K562 (cell line): ENCODE measurements around the gene ACER2. TPM values are rescaled to one million over a fixed set of nuclear protein-coding genes. Genes with fewer than 3 reads are reported as not detected.

Experiments used
- CHD1 ChIP-seq: fragments of 200-600 bp; sonication (generic); IDR thresholded peaks from one replicate; pipeline ENCODE4 v1.6.1; 2012; ENCODE audit warnings: mild to moderate bottlenecking, moderate library complexity, low read length, inconsistent platforms
- CREBBP ChIP-seq: IDR thresholded peaks from one replicate; pipeline ENCODE4 v1.6.1; 2012; ENCODE audit warnings: low read depth, mild to moderate bottlenecking, control low read depth, inconsistent platforms, low read length
- CXXC5 ChIP-seq: fragments of 250-450 bp; sonication (Bioruptor Pico); IDR thresholded peaks from 2 replicates; pipeline ENCODE4 v1.8.0; 2022; ENCODE audit warnings: inconsistent platforms, mild to moderate bottlenecking, moderate library complexity
- E2F6 ChIP-seq, 2 experiments: IDR thresholded peaks; 2 replicates each; pipeline ENCODE4 v1.6.1; 2011; ENCODE audit warnings: borderline replicate concordance in 1 of 2, control low read depth in 1 of 2, low read depth in 1 of 2, low read length in 1 of 2, mild to moderate bottlenecking in 1 of 2, mixed read lengths in 1 of 2, moderate library complexity in 1 of 2; ENCODE audit not compliant: insufficient read depth in 1 of 2, insufficient read length in 1 of 2, poor library complexity in 1 of 2, severe bottlenecking in 1 of 2; ENCODE audit errors: extremely low read depth in 1 of 2
- KDM4B ChIP-seq, 2 experiments: fragments of 450-650 bp in 1 of 2; sonication (generic) in 1 of 2; IDR thresholded peaks; 2 replicates each; pipeline ENCODE4 v1.6.1; 2016 to 2017; ENCODE audit warnings: borderline replicate concordance in 2 of 2, antibody characterized with exemption in 1 of 2, low read depth in 1 of 2, mild to moderate bottlenecking in 1 of 2
- MAX ChIP-seq: sonication (generic); formaldehyde crosslinking; IDR thresholded peaks from 2 replicates; pipeline ENCODE4 v1.9.0; 2022; ENCODE audit warnings: mild to moderate bottlenecking, missing genetic modification reagents
- PHF8 ChIP-seq: fragments of 200-600 bp; sonication (generic); IDR thresholded peaks from 2 replicates; pipeline ENCODE4 v1.6.1; 2012; ENCODE audit warnings: mixed run types, mild to moderate bottlenecking, inconsistent platforms, low read length, moderate library complexity, borderline replicate concordance
- SAP30 ChIP-seq: fragments of 200-600 bp; sonication (generic); IDR thresholded peaks from 2 replicates; pipeline ENCODE4 v1.6.1; 2012; ENCODE audit warnings: borderline replicate concordance, low read depth, mild to moderate bottlenecking, moderate library complexity, low read length, control low read depth, inconsistent platforms; ENCODE audit not compliant: insufficient read depth, poor library complexity, severe bottlenecking
- ZFP36 ChIP-seq: fragments of 150-350 bp; IDR thresholded peaks from 2 replicates; pipeline ENCODE4 v1.6.1; 2018; ENCODE audit warnings: low read length, low read depth; ENCODE audit not compliant: partially characterized antibody
- polyA plus RNA-seq, 8 experiments: library from polyadenylated mRNA; depleted of rRNA in 4 of 8; stranded (reverse) in 5 of 8; unstranded in 3 of 8; fragments of >200 nt; fragmentation: Nextera tagmentation in 2 of 8; fragmentation: Illumina TruSeq in 1 of 8; extraction: Ambion mirVana in 2 of 8; extraction: Trizol in 1 of 8; gene quantifications; 2 replicates each; pipeline versions ENCODE4 v1.2.1 to v1.2.3, GENCODE V29; 2011 to 2014; ENCODE audit warnings: inconsistent platforms in 1 of 8, missing spikeins in 1 of 8
- total RNA-seq, 7 experiments: library from RNA; depleted of rRNA in 6 of 7; stranded (reverse); fragments of >200 nt in 6 of 7; fragmentation: Illumina TruSeq in 2 of 7; extraction: Trizol in 2 of 7; gene quantifications; 2 replicates each; pipeline versions ENCODE4 v1.2.1 to v1.2.3, GENCODE V29; 2011 to 2021; ENCODE audit warnings: low replicate concordance in 1 of 7
- TF ChIP-seq, protein P1 (sequence below): fragments of 450-650 bp; IDR thresholded peaks from 2 replicates; pipeline ENCODE4 v1.6.1; 2016; ENCODE audit warnings: antibody characterized with exemption
- TF ChIP-seq, protein P2 (sequence below): fragments of 450-650 bp; IDR thresholded peaks from 2 replicates; pipeline ENCODE4 v1.6.1; 2016; ENCODE audit warnings: low read depth

ACER2 gene
- total and polyA plus RNA-seq, 9 of the 15 experiments (the other 6 are each of a cell fraction or from before 2014, with no cell fraction given) = 0.17 to 4.6 (median 3.0) TPM

- TF ChIP-seq, protein P1, sequence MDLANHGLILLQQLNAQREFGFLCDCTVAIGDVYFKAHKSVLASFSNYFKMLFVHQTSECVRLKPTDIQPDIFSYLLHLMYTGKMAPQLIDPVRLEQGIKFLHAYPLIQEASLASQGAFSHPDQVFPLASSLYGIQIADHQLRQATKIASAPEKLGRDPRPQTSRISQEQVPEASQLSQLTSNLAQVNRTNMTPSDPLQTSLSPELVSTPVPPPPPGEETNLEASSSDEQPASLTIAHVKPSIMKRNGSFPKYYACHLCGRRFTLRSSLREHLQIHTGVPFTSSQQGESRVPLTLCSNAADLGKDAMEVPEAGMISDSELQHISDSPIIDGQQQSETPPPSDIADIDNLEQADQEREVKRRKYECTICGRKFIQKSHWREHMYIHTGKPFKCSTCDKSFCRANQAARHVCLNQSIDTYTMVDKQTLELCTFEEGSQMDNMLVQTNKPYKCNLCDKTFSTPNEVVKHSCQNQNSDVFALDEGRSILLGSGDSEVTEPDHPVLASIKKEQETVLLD = no peak
- TF ChIP-seq, protein P2, sequence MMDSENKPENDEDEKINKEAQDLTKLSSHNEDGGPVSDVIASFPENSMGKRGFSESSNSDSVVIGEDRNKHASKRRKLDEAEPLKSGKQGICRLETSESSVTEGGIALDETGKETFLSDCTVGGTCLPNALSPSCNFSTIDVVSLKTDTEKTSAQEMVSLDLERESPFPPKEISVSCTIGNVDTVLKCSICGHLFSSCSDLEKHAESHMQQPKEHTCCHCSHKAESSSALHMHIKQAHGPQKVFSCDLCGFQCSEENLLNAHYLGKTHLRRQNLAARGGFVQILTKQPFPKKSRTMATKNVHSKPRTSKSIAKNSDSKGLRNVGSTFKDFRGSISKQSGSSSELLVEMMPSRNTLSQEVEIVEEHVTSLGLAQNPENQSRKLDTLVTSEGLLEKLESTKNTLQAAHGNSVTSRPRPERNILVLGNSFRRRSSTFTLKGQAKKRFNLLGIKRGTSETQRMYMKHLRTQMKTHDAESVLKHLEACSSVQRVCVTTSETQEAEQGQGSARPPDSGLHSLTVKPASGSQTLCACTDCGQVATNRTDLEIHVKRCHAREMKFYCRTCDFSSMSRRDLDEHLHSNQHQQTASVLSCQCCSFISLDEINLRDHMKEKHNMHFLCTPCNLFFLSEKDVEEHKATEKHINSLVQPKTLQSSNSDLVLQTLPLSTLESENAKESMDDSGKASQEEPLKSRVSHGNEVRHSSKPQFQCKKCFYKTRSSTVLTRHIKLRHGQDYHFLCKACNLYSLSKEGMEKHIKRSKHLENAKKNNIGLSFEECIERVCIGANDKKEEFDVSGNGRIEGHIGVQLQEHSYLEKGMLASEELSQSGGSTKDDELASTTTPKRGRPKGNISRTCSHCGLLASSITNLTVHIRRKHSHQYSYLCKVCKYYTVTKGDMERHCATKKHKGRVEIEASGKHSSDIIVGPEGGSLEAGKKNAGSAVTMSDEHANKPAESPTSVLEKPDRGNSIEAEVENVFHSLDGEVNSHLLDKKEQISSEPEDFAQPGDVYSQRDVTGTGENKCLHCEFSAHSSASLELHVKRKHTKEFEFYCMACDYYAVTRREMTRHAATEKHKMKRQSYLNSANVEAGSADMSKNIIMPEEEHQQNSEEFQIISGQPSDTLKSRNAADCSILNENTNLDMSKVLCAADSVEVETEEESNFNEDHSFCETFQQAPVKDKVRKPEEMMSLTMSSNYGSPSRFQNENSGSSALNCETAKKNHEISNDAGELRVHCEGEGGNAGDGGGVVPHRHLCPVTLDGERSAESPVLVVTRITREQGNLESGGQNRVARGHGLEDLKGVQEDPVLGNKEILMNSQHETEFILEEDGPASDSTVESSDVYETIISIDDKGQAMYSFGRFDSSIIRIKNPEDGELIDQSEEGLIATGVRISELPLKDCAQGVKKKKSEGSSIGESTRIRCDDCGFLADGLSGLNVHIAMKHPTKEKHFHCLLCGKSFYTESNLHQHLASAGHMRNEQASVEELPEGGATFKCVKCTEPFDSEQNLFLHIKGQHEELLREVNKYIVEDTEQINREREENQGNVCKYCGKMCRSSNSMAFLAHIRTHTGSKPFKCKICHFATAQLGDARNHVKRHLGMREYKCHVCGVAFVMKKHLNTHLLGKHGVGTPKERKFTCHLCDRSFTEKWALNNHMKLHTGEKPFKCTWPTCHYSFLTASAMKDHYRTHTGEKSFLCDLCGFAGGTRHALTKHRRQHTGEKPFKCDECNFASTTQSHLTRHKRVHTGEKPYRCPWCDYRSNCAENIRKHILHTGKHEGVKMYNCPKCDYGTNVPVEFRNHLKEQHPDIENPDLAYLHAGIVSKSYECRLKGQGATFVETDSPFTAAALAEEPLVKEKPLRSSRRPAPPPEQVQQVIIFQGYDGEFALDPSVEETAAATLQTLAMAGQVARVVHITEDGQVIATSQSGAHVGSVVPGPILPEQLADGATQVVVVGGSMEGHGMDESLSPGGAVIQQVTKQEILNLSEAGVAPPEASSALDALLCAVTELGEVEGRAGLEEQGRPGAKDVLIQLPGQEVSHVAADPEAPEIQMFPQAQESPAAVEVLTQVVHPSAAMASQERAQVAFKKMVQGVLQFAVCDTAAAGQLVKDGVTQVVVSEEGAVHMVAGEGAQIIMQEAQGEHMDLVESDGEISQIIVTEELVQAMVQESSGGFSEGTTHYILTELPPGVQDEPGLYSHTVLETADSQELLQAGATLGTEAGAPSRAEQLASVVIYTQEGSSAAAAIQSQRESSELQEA = no peak
- TF ChIP-seq CXXC5 (CRISPR knock-in tag) (peak; percentile 67), ZFP36 (peak; percentile 67), PHF8 (peak; percentile 76; the same call in 1 of the 2 replicates), KDM4B (IDR thresholded peaks at IDR 0.05; ENCODE audit: borderline replicate concordance in 2 of 2, low read depth in 1 of 2) (peak in 1 of 2 experiments; percentile 56; a peak in 1 of 4 replicates), E2F6 (IDR thresholded peaks at IDR 0.05; ENCODE audit: borderline replicate concordance in 1 of 2, extremely low read depth in 1 of 2, insufficient read depth in 1 of 2, insufficient read length in 1 of 2, low read depth in 1 of 2, low read length in 1 of 2, poor library complexity in 1 of 2, severe bottlenecking in 1 of 2) (peak; percentile 56 to 82), MAX (peak; percentile 43), CREBBP (no peak), CHD1 (no peak), SAP30 (peak; percentile 73)
Observed at GRCh38 chr9:19408693-19409400, at the start of gene ACER2 (continued).
